CD4-positive, alpha-beta T cell (primary cell): Measurements from ENCODE around the gene BACH1. TPM values are rescaled to one million over a fixed set of nuclear protein-coding genes. Genes with fewer than 3 reads are reported as not detected.

ENCODE experiments used
- ATAC-seq: fragments of 200-7000 bp; cut with Tn5 transposase; one replicate; pipeline ENCODE4 v1.10.0; 2022; ENCODE audit warnings: mild to moderate bottlenecking; ENCODE audit not compliant: poor library complexity
- CTCF ChIA-PET: fragments of 350-600 bp; sonication (Branson Sonifier 250); formaldehyde crosslinking; loops from one replicate; lab custom pipeline; 2021; ENCODE audit warnings: antibody characterized with exemption, inconsistent platforms; lab: Charles Lee
- POLR2A ChIA-PET: fragments of 350-600 bp; sonication (Branson Sonifier 250); formaldehyde crosslinking; loops from one replicate; lab custom pipeline; 2021; ENCODE audit warnings: antibody characterized with exemption, inconsistent platforms; lab: Charles Lee
- DNase-seq, 14 experiments: peaks; one replicate each; pipeline ENCODE4 v3.0.0-alpha.2; 2013 to 2020; ENCODE audit warnings: mixed read lengths in 2 of 14
- H3K27ac ChIP-seq, 2 donors: one replicate each; pipeline versions ENCODE4 v1.5.1 to v1.7.0; 2013; ENCODE audit warnings: low read length in 2 of 2, low read depth in 1 of 2, mild to moderate bottlenecking in 1 of 2
- H3K27me3 ChIP-seq, 2 experiments: 1 replicate in 1 of 2; 2 replicates in 1 of 2; pipeline versions ENCODE4 v1.6.1 to v1.7.0; 2013; ENCODE audit warnings: low read length in 2 of 2, control low read depth in 1 of 2, mild to moderate bottlenecking in 1 of 2, moderate library complexity in 1 of 2; ENCODE audit not compliant: insufficient read depth in 2 of 2, control insufficient read depth in 1 of 2
- H3K36me3 ChIP-seq: one replicate; pipeline ENCODE4 v1.6.1; 2013; ENCODE audit warnings: low read length, control low read depth; ENCODE audit not compliant: insufficient read depth
- H3K4me1 ChIP-seq: one replicate; pipeline ENCODE4 v1.6.1; 2013; ENCODE audit warnings: low read length, control low read depth; ENCODE audit not compliant: insufficient read depth
- H3K4me3 ChIP-seq: one replicate; pipeline ENCODE4 v1.5.1; 2013; ENCODE audit warnings: mild to moderate bottlenecking, low read length, moderate library complexity
- H3K9me3 ChIP-seq, 2 experiments: 1 replicate in 1 of 2; 2 replicates in 1 of 2; pipeline versions ENCODE4 v1.6.1 to v1.7.0; 2013; ENCODE audit warnings: low read length in 2 of 2, mild to moderate bottlenecking in 2 of 2, control low read depth in 1 of 2, moderate library complexity in 1 of 2; ENCODE audit not compliant: control insufficient read depth in 1 of 2, insufficient read depth in 1 of 2
- H3K27ac Mint-ChIP-seq: one replicate; pipeline ENCODE4 v1.8.0; 2020; ENCODE audit warnings: mixed read lengths
- H3K27me3 Mint-ChIP-seq: one replicate; pipeline ENCODE4 v1.8.0; 2021; ENCODE audit warnings: mixed read lengths
- H3K36me3 Mint-ChIP-seq: one replicate; pipeline ENCODE4 v1.8.0; 2021; ENCODE audit warnings: low read depth, mixed read lengths
- H3K4me1 Mint-ChIP-seq: one replicate; pipeline ENCODE4 v1.8.0; 2021; ENCODE audit warnings: low read depth, mixed read lengths
- H3K4me3 Mint-ChIP-seq: one replicate; pipeline ENCODE4 v1.8.0; 2020; ENCODE audit warnings: mild to moderate bottlenecking, mixed read lengths
- H3K9me3 Mint-ChIP-seq: one replicate; pipeline ENCODE4 v1.8.0; 2020; ENCODE audit warnings: mixed read lengths
- intact Hi-C, 2 experiments: fragments of 100-400 bp; cut with DNase I in 1 of 2; cut with micrococcal nuclease in 1 of 2; formaldehyde crosslinking; loops; one replicate each; pipeline versions ENCODE4 v1.15.1 to v1.9.0; 2023 to 2025; cut with DNase I, micrococcal nuclease
- total RNA-seq, 174 experiments: library from RNA in 2 of 174; stranded (reverse) in 2 of 174; gene quantifications; one replicate each; pipeline ENCODE4 v1.2.3 and lab custom pipeline; 2021 to 2026
- TF ChIP-seq, protein P1 (sequence below): fragments of 200-600 bp; IDR thresholded peaks from one replicate; pipeline ENCODE4 v1.8.0; 2022; ENCODE audit warnings: antibody characterized with exemption, mild to moderate bottlenecking

BACH1 gene
- total RNA-seq, 2 experiments from 2014 or later, result 64.4 to 65.9 TPM

DNA sequence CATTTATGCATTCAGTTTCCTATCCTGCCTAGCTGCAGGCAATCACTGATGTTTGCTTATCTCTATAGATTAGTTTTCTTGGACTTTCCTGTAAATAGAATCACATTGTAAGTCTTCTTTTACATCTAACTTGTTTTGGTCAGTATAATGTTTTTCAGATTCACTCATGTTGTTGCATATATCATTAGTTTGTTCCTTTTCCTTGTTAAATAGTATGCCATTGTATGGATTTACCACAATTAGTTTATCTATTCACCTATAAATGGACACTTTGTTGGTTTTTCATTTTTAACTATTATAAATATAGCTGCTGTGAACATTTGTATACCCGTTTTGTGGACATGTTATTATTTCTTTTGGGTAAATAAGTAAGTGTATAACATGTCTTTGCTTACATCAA, 44.2 kb upstream of the BACH1 start:
- H3K36me3 ChIP-seq, result no peaks in the 10 kb centered on the region
- H3K9me3 ChIP-seq, result peaks cover 12% of the 10 kb centered on the region in 2 experiments
- Mint-ChIP-seq H3K4me3 (no peak overlapping the region), H3K27me3 (peaks cover 4% of the 10 kb centered on the region), H3K9me3 (peaks cover 17% of the 10 kb centered on the region), H3K27ac (no peak overlapping the region), H3K36me3 (no peaks in the 10 kb centered on the region), H3K4me1 (no peaks in the 10 kb centered on the region)
- DNase-seq, result no peak
- intact Hi-C loops, result no loop called here
- H3K4me3 ChIP-seq, result no peak overlapping the region
- no peak for ATAC-seq
- H3K27ac ChIP-seq, result no peak overlapping the region
- TF ChIP-seq, protein P1, sequence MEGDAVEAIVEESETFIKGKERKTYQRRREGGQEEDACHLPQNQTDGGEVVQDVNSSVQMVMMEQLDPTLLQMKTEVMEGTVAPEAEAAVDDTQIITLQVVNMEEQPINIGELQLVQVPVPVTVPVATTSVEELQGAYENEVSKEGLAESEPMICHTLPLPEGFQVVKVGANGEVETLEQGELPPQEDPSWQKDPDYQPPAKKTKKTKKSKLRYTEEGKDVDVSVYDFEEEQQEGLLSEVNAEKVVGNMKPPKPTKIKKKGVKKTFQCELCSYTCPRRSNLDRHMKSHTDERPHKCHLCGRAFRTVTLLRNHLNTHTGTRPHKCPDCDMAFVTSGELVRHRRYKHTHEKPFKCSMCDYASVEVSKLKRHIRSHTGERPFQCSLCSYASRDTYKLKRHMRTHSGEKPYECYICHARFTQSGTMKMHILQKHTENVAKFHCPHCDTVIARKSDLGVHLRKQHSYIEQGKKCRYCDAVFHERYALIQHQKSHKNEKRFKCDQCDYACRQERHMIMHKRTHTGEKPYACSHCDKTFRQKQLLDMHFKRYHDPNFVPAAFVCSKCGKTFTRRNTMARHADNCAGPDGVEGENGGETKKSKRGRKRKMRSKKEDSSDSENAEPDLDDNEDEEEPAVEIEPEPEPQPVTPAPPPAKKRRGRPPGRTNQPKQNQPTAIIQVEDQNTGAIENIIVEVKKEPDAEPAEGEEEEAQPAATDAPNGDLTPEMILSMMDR, result no peak
- no peaks in the 10 kb centered on the region for H3K4me1 ChIP-seq
- H3K27me3 ChIP-seq, result no peaks in the 10 kb centered on the region
- ChIA-PET POLR2A (no interaction called here), CTCF (no interaction called here)

- TF ChIP-seq, protein P1, result no peak
- POLR2A ChIA-PET, result no interaction called here
- peaks cover 4% of the 10 kb centered on the region for H3K27me3 Mint-ChIP-seq
- intact Hi-C loops, result no loop called here
- Histone ChIP-seq H3K4me3 (no peak overlapping the region), H3K27ac (no peak overlapping the region), H3K4me1 (no peaks in the 10 kb centered on the region), H3K36me3 (no peaks in the 10 kb centered on the region), H3K27me3 (no peaks in the 10 kb centered on the region), H3K9me3 (peaks cover 12% of the 10 kb centered on the region in 2 experiments)
- DNase-seq, result no peak
- no peak overlapping the region for H3K27ac Mint-ChIP-seq
- no peaks in the 10 kb centered on the region for H3K4me1 Mint-ChIP-seq
- H3K36me3 Mint-ChIP-seq, result no peaks in the 10 kb centered on the region
- peaks cover 17% of the 10 kb centered on the region for H3K9me3 Mint-ChIP-seq
- no peak for ATAC-seq
- no peak overlapping the region for H3K4me3 Mint-ChIP-seq
- CTCF ChIA-PET, result no interaction called here
Measured at GRCh38 chr21:29256126-29256910, 42.4 kb upstream of the BACH1 start.

GRCh38 chr21:29257701-29258100, 41.0 kb upstream of the BACH1 start:
- TF ChIP-seq, protein P1, result no peak
- no peak for ATAC-seq
- H3K4me3 Mint-ChIP-seq, result no peak overlapping the region

More at GRCh38 chr21:29257701-29258100, 41.0 kb upstream of the BACH1 start:
- H3K4me1 ChIP-seq, result no peaks in the 10 kb centered on the region
- H3K27ac Mint-ChIP-seq, result no peak overlapping the region
- peaks cover 17% of the 10 kb centered on the region for H3K9me3 Mint-ChIP-seq
- intact Hi-C loops, result no loop called here
- no peaks in the 10 kb centered on the region for H3K36me3 Mint-ChIP-seq
- no peaks in the 10 kb centered on the region for H3K4me1 Mint-ChIP-seq
- peaks cover under 1% of the 10 kb centered on the region for H3K27me3 Mint-ChIP-seq
- peaks cover 11 to 12% of the 10 kb centered on the region in 2 experiments for H3K9me3 ChIP-seq
- POLR2A ChIA-PET, result no interaction called here
- H3K36me3 ChIP-seq, result no peaks in the 10 kb centered on the region
- no peaks in the 10 kb centered on the region for H3K27me3 ChIP-seq
- H3K4me3 ChIP-seq, result no peak overlapping the region
- no peak for DNase-seq
- H3K27ac ChIP-seq, result no peak overlapping the region
- CTCF ChIA-PET, result no interaction called here
